WI38 (cell line): ENCODE data around the gene THEMIS.
"Not testable (repeated sequence)": the region's sequence is repeated elsewhere in the genome, so short reads cannot be mapped to it uniquely, and the experiment has no call there.

ENCODE experiments used
- H3K4me3 ChIP-seq: 2 replicates; pipeline ENCODE4 v1.5.1; 2011; ENCODE audit warnings: low read depth, mild to moderate bottlenecking, control low read depth, low read length
- CTCF ChIP-seq: IDR thresholded peaks from 2 replicates; pipeline ENCODE4 v1.5.1; 2012; ENCODE audit warnings: low read depth, mild to moderate bottlenecking, control low read depth, low read length

Gene THEMIS

DNA sequence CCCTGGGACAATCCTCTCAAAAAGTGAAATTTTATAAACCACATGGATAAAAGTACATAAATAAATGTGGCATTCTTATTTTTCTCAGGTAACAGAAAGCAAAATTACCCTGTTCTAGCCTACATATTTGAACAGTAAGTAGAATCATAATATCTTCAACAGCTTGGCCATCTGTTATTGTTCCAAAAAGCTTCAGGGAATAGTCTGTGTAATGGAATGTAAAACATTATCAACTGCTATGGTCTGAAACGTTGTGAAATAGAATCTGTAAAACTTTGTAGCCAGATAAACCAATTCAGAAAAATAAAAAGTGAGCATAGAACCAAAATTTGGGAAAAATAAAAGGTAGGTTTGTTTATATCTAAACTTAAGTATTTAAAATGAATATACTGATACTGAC, 114.7 kb downstream of the THEMIS start:
- no peak for TF ChIP-seq CTCF
- no peak overlapping the region for H3K4me3 ChIP-seq

GRCh38 chr6:127784468-127784867, 116.4 kb downstream of the THEMIS start:
- no peak for TF ChIP-seq CTCF
- no peak overlapping the region for H3K4me3 ChIP-seq

- not testable (repeated sequence) for H3K4me3 ChIP-seq
Measured at GRCh38 chr6:127781636-127782272, 119.1 kb downstream of the THEMIS start.

DNA sequence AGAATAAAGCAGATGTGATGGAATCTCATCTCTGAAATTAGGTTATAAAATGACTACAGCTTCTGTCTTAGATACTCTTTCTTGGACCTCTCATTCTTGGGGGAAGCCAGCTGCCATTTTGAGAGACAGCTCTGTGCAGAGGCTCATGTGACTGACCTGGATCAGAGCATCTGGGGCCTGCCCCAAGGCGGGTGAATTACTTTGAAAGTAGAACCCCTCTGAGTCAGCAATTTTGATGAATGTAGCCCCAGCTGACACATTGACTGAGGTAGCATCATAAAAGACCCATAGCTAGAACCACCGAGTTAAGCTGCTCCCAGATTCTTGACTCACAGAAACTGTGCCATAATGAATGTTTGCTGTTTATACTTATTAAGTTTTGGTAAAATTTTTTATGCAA, 124.5 kb downstream of the THEMIS start:
- H3K4me3 ChIP-seq: no peak overlapping the region
- no peak for TF ChIP-seq CTCF

- no peak for TF ChIP-seq CTCF
- no peak overlapping the region for H3K4me3 ChIP-seq
Measured at GRCh38 chr6:127775371-127775770, 125.5 kb downstream of the THEMIS start.

- H3K4me3 ChIP-seq: no peak overlapping the region
- no peak for TF ChIP-seq CTCF
Measured at GRCh38 chr6:127768745-127769144, 132.1 kb downstream of the THEMIS start.

GRCh38 chr6:127768223-127768622, 132.6 kb downstream of the THEMIS start:
- no peak overlapping the region for H3K4me3 ChIP-seq
- TF ChIP-seq CTCF: no peak

GRCh38 chr6:127765949-127766348, 134.9 kb downstream of the THEMIS start:
- no peak for TF ChIP-seq CTCF
- H3K4me3 ChIP-seq: no peak overlapping the region
